Activated B cell treated with CpG ODN at 0.5 μM for 24 hours (primary cell): Measurements from ENCODE around the gene LDLRAD3. TPM values are rescaled to one million over a fixed set of nuclear protein-coding genes. Genes with fewer than 3 reads are reported as not detected.

Experiments used
- ATAC-seq: fragments of 200-7000 bp; cut with Tn5 transposase; one replicate; pipeline ENCODE4 v1.10.0; 2021; ENCODE audit warnings: low read depth, mild to moderate bottlenecking, moderate library complexity
- CTCF ChIA-PET: fragments of 350-600 bp; sonication (Branson Sonifier 250); formaldehyde crosslinking; loops from one replicate; lab custom pipeline; 2021; ENCODE audit warnings: antibody characterized with exemption; lab: Charles Lee
- POLR2A ChIA-PET: fragments of 350-600 bp; sonication (Branson Sonifier 250); formaldehyde crosslinking; loops from one replicate; lab custom pipeline; 2021; ENCODE audit warnings: antibody characterized with exemption; lab: Charles Lee
- DNase-seq: peaks from one replicate; pipeline ENCODE4 v3.0.0; 2022
- H3K27ac Mint-ChIP-seq: one replicate; pipeline ENCODE4 v1.8.0; 2020; ENCODE audit warnings: mixed read lengths
- H3K27me3 Mint-ChIP-seq: one replicate; pipeline ENCODE4 v1.8.0; 2021; ENCODE audit warnings: mixed read lengths
- H3K36me3 Mint-ChIP-seq: one replicate; pipeline ENCODE4 v1.8.0; 2021; ENCODE audit warnings: low read depth, mixed read lengths
- H3K4me1 Mint-ChIP-seq: one replicate; pipeline ENCODE4 v1.8.0; 2021; ENCODE audit warnings: mixed read lengths
- H3K4me3 Mint-ChIP-seq: one replicate; pipeline ENCODE4 v1.8.0; 2020; ENCODE audit warnings: mild to moderate bottlenecking, mixed read lengths
- H3K9me3 Mint-ChIP-seq: one replicate; pipeline ENCODE4 v1.8.0; 2020; ENCODE audit warnings: mixed read lengths
- CTCF ChIP-seq: fragments of 200-600 bp; IDR thresholded peaks from one replicate; pipeline ENCODE4 v1.8.0; 2022; ENCODE audit warnings: antibody characterized with exemption, mild to moderate bottlenecking
- intact Hi-C: fragments of 100-400 bp; cut with micrococcal nuclease; formaldehyde crosslinking; loops from one replicate; pipeline ENCODE4 v1.15.1; 2024
- total RNA-seq: library from RNA; stranded (reverse); gene quantifications from 2 replicates; pipeline ENCODE4 v1.2.3, GENCODE V29; 2022

Gene LDLRAD3
- total RNA-seq, 1 donor from 2014 or later: not detected

DNA sequence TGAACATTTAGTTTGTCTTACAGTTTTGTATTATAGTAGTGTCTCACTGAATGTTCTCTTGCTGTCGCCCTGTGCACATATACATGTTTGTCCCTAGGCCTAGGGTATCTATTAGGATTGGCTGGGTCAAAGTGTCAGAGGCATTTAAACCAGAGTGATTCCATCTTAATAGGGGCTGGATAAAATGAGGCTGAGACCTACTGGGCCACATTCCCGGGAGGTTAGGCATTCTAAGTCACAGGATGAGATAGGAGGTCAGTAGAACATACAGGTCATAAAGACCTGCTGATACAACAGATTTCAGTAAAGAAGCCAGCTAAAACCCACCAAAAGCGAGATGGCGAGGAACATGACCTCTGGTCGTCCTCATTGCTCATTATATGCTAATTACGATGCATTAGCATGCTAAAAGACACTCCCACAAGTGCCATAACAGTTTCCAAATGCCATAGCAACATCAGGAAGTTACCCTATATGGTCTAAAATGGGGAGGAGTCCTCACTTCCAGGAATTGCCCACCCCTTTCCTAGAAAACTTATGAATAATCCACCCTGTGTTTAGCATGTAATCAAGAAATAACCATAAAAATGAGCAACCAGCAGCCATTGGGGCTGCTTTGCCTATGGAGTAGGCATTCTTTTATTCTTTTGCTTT is 82.6 kb downstream of the LDLRAD3 start:
- TF ChIP-seq CTCF: no peak
- H3K27me3 Mint-ChIP-seq: peaks cover 2% of the 10 kb centered on the region
- H3K4me3 Mint-ChIP-seq: no peak overlapping the region
- DNase-seq (no peak), ATAC-seq (no peak)
- no peaks in the 10 kb centered on the region for H3K36me3 Mint-ChIP-seq
- ChIA-PET POLR2A (no interaction called here), CTCF (no interaction called here)
- no peaks in the 10 kb centered on the region for H3K4me1 Mint-ChIP-seq
- H3K9me3 Mint-ChIP-seq: no peaks in the 10 kb centered on the region
- H3K27ac Mint-ChIP-seq: no peak overlapping the region
- intact Hi-C loops: no loop called here

- H3K4me3 Mint-ChIP-seq: no peak overlapping the region
- no peak for TF ChIP-seq CTCF
- H3K27me3 Mint-ChIP-seq: peaks cover 2% of the 10 kb centered on the region
- H3K4me1 Mint-ChIP-seq: no peaks in the 10 kb centered on the region
- DNase-seq: no peak
- H3K9me3 Mint-ChIP-seq: no peaks in the 10 kb centered on the region
- CTCF ChIA-PET: no interaction called here
- POLR2A ChIA-PET: no interaction called here
- H3K36me3 Mint-ChIP-seq: no peaks in the 10 kb centered on the region
- intact Hi-C loops: no loop called here
- H3K27ac Mint-ChIP-seq: no peak overlapping the region
- ATAC-seq: no peak
Observed at GRCh38 chr11:36027731-36028130, 83.9 kb downstream of the LDLRAD3 start.

- Mint-ChIP-seq H3K36me3 (no peaks in the 10 kb centered on the region), H3K27ac (no peak overlapping the region), H3K9me3 (no peaks in the 10 kb centered on the region), H3K4me1 (no peaks in the 10 kb centered on the region), H3K27me3 (peaks cover 2% of the 10 kb centered on the region), H3K4me3 (no peak overlapping the region)
- intact Hi-C loops: no loop called here
- ChIA-PET POLR2A (no interaction called here), CTCF (no interaction called here)
- TF ChIP-seq CTCF: no peak
- ATAC-seq (no peak), DNase-seq (no peak)
Observed at GRCh38 chr11:36029616-36030015, 85.8 kb downstream of the LDLRAD3 start.

- no peaks in the 10 kb centered on the region for H3K4me1 Mint-ChIP-seq
- H3K4me3 Mint-ChIP-seq: no peak overlapping the region
- DNase-seq (no peak), ATAC-seq (no peak)
- no peak overlapping the region for H3K27ac Mint-ChIP-seq
- peaks cover 2% of the 10 kb centered on the region for H3K27me3 Mint-ChIP-seq
- no peaks in the 10 kb centered on the region for H3K36me3 Mint-ChIP-seq
- TF ChIP-seq CTCF: no peak
- CTCF ChIA-PET: interaction anchor here (0.8 kb wide), 1 partner anchor 13 kb away, joined by 3 read pairs; no protein-coding TSS in a partner anchor
- POLR2A ChIA-PET: no interaction called here
- no peaks in the 10 kb centered on the region for H3K9me3 Mint-ChIP-seq
- intact Hi-C loops: no loop called here
Observed at GRCh38 chr11:36030731-36031281, 86.9 kb downstream of the LDLRAD3 start.

DNA sequence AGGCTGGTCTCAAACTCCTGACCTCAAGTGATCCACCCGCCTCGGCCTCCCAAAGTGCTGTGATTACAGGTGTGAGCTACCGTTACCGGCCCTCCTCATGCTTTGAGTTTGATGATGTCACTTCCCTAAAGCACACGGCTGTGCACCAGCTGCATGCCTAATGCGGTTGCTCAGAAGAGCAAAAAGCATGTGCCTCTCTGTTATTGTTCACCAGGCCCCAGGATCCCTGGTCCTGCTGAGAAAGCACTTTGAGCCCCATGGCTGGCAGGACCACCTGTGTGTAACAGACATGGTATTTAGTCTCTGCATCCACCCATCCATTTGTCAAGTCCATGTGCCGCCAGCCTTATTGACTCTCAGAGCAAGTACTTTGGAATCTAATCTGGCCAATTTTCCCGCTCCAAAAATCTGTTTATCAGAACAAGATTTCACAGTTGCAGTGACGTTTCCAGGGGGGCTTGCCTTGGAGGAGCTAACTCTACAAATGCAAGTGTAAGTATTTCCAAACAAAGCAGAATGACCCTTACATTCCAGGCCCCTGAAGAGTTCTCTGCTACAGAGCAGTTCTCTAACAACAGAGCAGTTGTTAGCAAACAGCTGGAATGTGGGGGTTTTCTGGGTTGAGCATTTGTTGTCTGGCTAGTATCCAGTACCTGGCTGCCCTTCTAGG is 89.4 kb downstream of the LDLRAD3 start:
- CTCF ChIA-PET: no interaction called here
- no peaks in the 10 kb centered on the region for H3K36me3 Mint-ChIP-seq
- DNase-seq (no peak), ATAC-seq (no peak)
- H3K9me3 Mint-ChIP-seq: no peaks in the 10 kb centered on the region
- intact Hi-C loops: no loop called here
- H3K27ac Mint-ChIP-seq: no peak overlapping the region
- no peak overlapping the region for H3K4me3 Mint-ChIP-seq
- no peaks in the 10 kb centered on the region for H3K4me1 Mint-ChIP-seq
- H3K27me3 Mint-ChIP-seq: no peaks in the 10 kb centered on the region
- POLR2A ChIA-PET: no interaction called here
- TF ChIP-seq CTCF: no peak
